Glomerular visceral epithelial cell (primary cell): Measurements from ENCODE around the gene PDE12.
"Not testable (repeated sequence)": the region's sequence is repeated elsewhere in the genome, so short reads cannot be mapped to it uniquely, and the experiment has no call there.

Source experiments
- DNase-seq: peaks from one replicate; pipeline ENCODE4 v3.0.0-alpha.2; 2016; ENCODE audit errors: extremely low spot score

PDE12 gene

DNA sequence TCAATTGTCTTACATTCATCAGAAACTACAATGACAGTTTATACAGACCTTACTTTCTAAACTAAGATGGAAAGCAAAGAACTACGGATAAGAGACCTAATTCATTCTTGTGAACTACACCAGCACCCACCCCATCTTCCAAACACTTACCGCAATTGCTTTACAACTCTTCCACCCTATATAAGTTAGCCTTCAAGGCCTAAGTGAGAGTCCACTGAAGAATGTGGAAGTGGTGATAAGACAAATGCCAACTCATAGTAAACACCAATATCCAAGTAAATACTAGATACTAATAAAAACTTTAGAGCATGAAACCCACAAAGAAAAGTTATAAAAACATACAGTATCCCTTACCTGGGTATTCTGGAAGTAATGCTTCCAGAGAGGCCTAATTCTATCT, 27.5 kb downstream of the PDE12 start:
- DNase-seq = no peak

DNA sequence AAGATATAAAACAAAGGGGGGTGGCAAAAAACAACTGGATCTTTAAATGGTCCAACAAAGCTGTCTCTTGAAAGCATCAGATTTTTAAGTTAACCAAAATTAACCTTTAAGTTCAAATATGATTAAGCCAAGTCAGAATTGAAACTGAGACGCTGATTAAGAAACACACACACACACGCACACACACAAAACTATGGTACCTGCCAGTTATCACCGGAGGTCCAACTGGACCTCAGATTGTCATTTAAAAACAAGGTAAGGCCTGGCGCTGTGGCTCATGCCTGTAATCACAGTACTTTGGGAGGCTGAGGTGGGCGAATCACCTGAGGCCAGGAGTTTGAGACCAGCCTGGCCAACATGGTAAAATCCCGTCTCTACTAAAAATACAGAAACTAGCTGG, 30.7 kb downstream of the PDE12 start:
- DNase-seq = no peak

DNA sequence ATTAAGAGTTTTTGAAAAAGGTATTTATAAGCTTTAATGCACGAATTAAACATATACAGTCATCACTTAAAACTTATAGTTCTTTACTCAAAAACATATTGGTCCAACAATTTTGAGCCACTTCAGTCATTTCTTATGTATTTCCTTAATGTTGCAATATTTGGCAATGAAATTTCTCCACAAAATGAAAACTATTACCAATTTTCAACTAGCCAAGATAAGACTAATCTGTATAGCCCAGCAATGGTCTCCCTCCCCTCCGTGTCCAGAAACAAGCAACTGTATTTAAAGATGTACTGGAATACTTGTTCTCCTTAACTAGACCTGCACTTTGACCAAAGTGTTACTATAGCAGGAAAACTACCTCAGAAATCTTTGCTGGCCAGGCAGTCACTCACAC, 31.8 kb downstream of the PDE12 start:
- no peak for DNase-seq

- no peak for DNase-seq
Measured at GRCh38 chr3:57592306-57592705, 36.2 kb downstream of the PDE12 start.

DNA sequence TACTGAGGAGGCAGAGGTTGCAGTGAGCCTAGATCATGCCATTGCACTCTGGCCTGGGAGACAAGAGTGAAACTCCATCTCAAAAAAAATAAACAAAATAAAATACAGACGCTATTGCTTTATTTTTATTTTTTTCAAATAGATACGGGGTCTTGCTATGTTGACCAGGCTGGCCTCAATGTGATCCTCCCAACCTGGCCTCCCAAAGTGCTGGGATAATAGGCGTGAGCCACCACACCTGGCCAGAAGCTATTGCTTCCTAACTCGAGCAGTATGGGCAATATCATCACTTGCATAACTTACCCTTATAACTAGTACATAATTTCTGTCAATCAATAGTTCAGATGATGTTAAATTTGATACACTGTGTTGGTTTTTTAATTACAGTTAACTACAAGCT, 38.1 kb downstream of the PDE12 start:
- no peak for DNase-seq

GRCh38 chr3:57594576-57594975, 38.5 kb downstream of the PDE12 start:
- DNase-seq = no peak

DNA sequence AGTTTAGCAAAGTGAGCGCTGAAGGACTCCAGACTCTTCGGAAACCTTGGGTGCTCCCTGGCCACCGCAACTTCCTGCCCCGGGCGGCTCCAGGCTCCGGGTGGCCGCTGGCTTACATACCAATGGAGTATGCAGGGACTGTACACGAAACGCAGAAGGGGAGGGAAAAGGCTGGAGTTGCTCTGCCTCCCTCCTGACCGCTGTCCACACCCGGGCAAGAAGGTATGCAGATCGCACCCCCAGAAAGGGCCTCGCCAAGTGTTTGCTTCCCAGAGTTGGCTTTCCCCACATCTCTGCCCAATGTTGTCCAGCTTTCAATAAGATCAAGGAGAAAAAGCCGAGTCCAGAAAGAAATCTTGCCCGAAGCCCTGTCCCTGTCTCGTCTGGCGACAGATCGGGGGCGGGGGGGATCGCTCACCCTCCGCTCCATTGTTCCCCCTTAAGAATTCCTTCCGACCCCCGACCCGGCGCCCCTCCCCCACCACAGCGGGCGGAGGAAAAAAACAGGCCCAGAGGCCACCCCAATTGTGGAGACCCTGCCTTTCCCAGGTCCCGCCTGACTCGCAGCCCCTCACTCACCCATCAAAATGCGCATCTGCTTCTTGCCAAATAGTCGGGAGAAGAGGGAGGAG, 40.5 kb downstream of the PDE12 start:
- DNase-seq = peak; percentile 94

- peak; percentile 99 for DNase-seq
Measured at GRCh38 chr3:57597127-57597923, 41.3 kb downstream of the PDE12 start, which contains the start of gene ARF4. Gene ARF4, minus strand, starts transcription at chr3:57597344. Its CDS starts 204 bp downstream, at chr3:57597140.

DNA sequence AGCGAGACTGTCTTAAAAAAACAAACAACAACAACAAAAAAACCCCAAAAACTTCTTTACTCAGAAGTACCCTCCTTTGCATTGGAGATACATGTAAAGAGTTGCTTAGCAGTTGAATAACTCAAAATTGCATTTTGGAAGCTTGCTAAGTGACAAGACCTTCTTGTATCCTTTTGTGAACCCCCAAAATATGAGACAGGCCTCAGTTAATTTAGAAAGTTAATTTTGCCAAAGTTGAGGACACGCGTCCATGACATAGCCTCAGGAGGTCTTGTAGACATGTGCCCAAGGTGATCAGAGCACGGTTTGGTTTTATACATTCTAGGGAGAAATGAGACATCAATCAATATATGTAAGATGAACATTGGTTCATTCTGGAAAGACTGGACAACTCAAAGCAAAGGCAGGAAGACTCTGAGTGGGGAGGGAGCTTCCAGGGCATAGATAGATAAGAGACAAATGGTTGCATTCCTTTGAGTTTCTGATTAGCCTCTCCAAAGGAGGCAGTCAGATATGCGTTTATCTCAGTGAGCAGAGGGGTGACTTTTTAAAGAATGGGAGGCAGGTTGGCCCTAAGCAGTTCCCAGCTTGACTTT, 42.8 kb downstream of the PDE12 start:
- DNase-seq = no peak

GRCh38 chr3:57600195-57600594, 44.1 kb downstream of the PDE12 start:
- DNase-seq = no peak

- DNase-seq = no peak
Measured at GRCh38 chr3:57604971-57605370, 48.9 kb downstream of the PDE12 start.

- no peak for DNase-seq
Measured at GRCh38 chr3:57605683-57606082, 49.6 kb downstream of the PDE12 start.

- not testable (repeated sequence) for DNase-seq
Measured at GRCh38 chr3:57611870-57612269, 55.8 kb downstream of the PDE12 start.

GRCh38 chr3:57616233-57616632, 60.2 kb downstream of the PDE12 start:
- DNase-seq = no peak
